Natural killer cell (primary cell): ENCODE data around the gene SSNA1. TPM values are rescaled to one million over a fixed set of nuclear protein-coding genes. Genes with fewer than 3 reads are reported as not detected.

Experiments
- ATAC-seq, 3 donors: fragments of 150-1000 bp in 2 of 3; fragments of 200-7000 bp in 1 of 3; cut with Tn5 transposase; 1 replicate in 1 of 3; 2 replicates in 2 of 3; pipeline ENCODE4 v1.10.0; 2021; ENCODE audit warnings: mild to moderate bottlenecking in 2 of 3, moderate library complexity in 2 of 3
- DNase-seq, 2 donors: peaks; one replicate each; pipeline versions ENCODE4 v3.0.0 to v3.0.0-alpha.2; 2013 to 2021; ENCODE audit warnings: mixed read lengths in 1 of 2
- H3K27ac ChIP-seq: one replicate; pipeline ENCODE4 v1.5.1; 2013; ENCODE audit warnings: mild to moderate bottlenecking, low read length
- H3K27me3 ChIP-seq: one replicate; pipeline ENCODE4 v1.6.1; 2013; ENCODE audit warnings: low read length; ENCODE audit not compliant: control insufficient read depth, insufficient read depth
- H3K36me3 ChIP-seq: one replicate; pipeline ENCODE4 v1.6.1; 2013; ENCODE audit warnings: low read length; ENCODE audit not compliant: control insufficient read depth, insufficient read depth
- H3K4me1 ChIP-seq: one replicate; pipeline ENCODE4 v1.6.1; 2013; ENCODE audit warnings: low read length; ENCODE audit not compliant: control insufficient read depth, insufficient read depth
- H3K4me3 ChIP-seq: one replicate; pipeline ENCODE4 v1.5.1; 2013; ENCODE audit warnings: low read length
- H3K9me3 ChIP-seq: one replicate; pipeline ENCODE4 v1.6.1; 2013; ENCODE audit warnings: low read length; ENCODE audit not compliant: control insufficient read depth, insufficient read depth
- H3K27ac Mint-ChIP-seq, 2 donors: one replicate each; pipeline ENCODE4 v1.8.0; 2022; ENCODE audit warnings: mild to moderate bottlenecking in 2 of 2, mixed read lengths in 2 of 2, moderate library complexity in 1 of 2
- H3K27me3 Mint-ChIP-seq, 2 donors: one replicate each; pipeline ENCODE4 v1.8.0; 2022; ENCODE audit warnings: low read depth in 2 of 2, mixed read lengths in 2 of 2
- H3K36me3 Mint-ChIP-seq: one replicate; pipeline ENCODE4 v1.8.0; 2022; ENCODE audit warnings: mixed read lengths
- H3K4me1 Mint-ChIP-seq, 2 donors: one replicate each; pipeline ENCODE4 v1.8.0; 2022; ENCODE audit warnings: mixed read lengths in 2 of 2
- H3K4me3 Mint-ChIP-seq: one replicate; pipeline ENCODE4 v1.8.0; 2022; ENCODE audit warnings: mild to moderate bottlenecking, moderate library complexity, mixed read lengths
- H3K9me3 Mint-ChIP-seq, 2 donors: one replicate each; pipeline ENCODE4 v1.8.0; 2022; ENCODE audit warnings: mixed read lengths in 2 of 2
- CTCF ChIP-seq: fragments of 200-600 bp; IDR thresholded peaks from one replicate; pipeline ENCODE4 v1.8.0; 2022; ENCODE audit warnings: antibody characterized with exemption
- WGBS: methylation state at CpG from one replicate; pipeline ENCODE4 v1.1.7; 2013; ENCODE audit warnings: missing lambda C conversion rate; ENCODE audit not compliant: insufficient coverage; 5-methylcytosine and 5-hydroxymethylcytosine counted together
- intact Hi-C: fragments of 100-400 bp; cut with micrococcal nuclease; formaldehyde crosslinking; loops from one replicate; pipeline ENCODE4 v1.14.2; 2022
- total RNA-seq, 4 donors: library from RNA; stranded (reverse); fragments of 120-200 nt in 1 of 4; gene quantifications; one replicate each; pipeline versions ENCODE4 v1.2.3 to v1.2.4, GENCODE V29; 2013 to 2022

The SSNA1 gene
- total RNA-seq, 3 donors from 2014 or later (not counting 1 experiment from before 2014, with no cell fraction given): 45.1 to 53.5 (median 52.2) TPM

- intact Hi-C loops: no loop called here
- H3K4me3 ChIP-seq: no peak overlapping the region
- DNase-seq: no peak
- Mint-ChIP-seq H3K36me3 (no peaks in the 10 kb centered on the region), H3K4me1 (peaks cover 5 to 13% of the 10 kb centered on the region in 2 donors), H3K27ac (no peak overlapping the region), H3K27me3 (peaks cover 0 to 9% of the 10 kb centered on the region in 2 donors), H3K4me3 (no peak overlapping the region), H3K9me3 (no peaks in the 10 kb centered on the region)
- no peak overlapping the region for H3K27ac ChIP-seq
- H3K9me3 ChIP-seq: no peaks in the 10 kb centered on the region
- 91% methylated on average over 23 of the region's 23 CpGs for WGBS
- H3K4me1 ChIP-seq: peaks cover 28% of the 10 kb centered on the region
- peaks cover 9% of the 10 kb centered on the region for H3K27me3 ChIP-seq
- no peak for ATAC-seq
- no peaks in the 10 kb centered on the region for H3K36me3 ChIP-seq
- no peak for TF ChIP-seq CTCF
Observed at GRCh38 chr9:137231372-137232039, 43.0 kb downstream of the SSNA1 start.

- WGBS: 85% methylated on average over 9 of the region's 10 CpGs
- peaks cover 32% of the 10 kb centered on the region for H3K4me1 ChIP-seq
- peaks cover 0 to 9% of the 10 kb centered on the region in 2 donors for H3K27me3 Mint-ChIP-seq
- no peak overlapping the region for H3K4me3 ChIP-seq
- no peak overlapping the region for H3K4me3 Mint-ChIP-seq
- H3K27ac Mint-ChIP-seq: no peak overlapping the region
- no peaks in the 10 kb centered on the region for H3K9me3 ChIP-seq
- H3K4me1 Mint-ChIP-seq: peaks cover 5 to 13% of the 10 kb centered on the region in 2 donors
- DNase-seq: no peak
- H3K36me3 Mint-ChIP-seq: no peaks in the 10 kb centered on the region
- intact Hi-C loops: no loop called here
- TF ChIP-seq CTCF: no peak
- no peak for ATAC-seq
- H3K27ac ChIP-seq: no peak overlapping the region
- H3K27me3 ChIP-seq: peaks cover 7% of the 10 kb centered on the region
- H3K9me3 Mint-ChIP-seq: no peaks in the 10 kb centered on the region
- no peaks in the 10 kb centered on the region for H3K36me3 ChIP-seq
Observed at GRCh38 chr9:137232101-137232500, 43.6 kb downstream of the SSNA1 start.

GRCh38 chr9:137232510-137232909 is 44.0 kb downstream of the SSNA1 start:
- intact Hi-C loops: no loop called here
- Mint-ChIP-seq H3K36me3 (no peaks in the 10 kb centered on the region), H3K4me1 (peaks cover 3 to 13% of the 10 kb centered on the region in 2 donors), H3K27ac (no peak overlapping the region), H3K9me3 (no peaks in the 10 kb centered on the region), H3K4me3 (no peak overlapping the region), H3K27me3 (peaks cover 0 to 8% of the 10 kb centered on the region in 2 donors)
- no peaks in the 10 kb centered on the region for H3K36me3 ChIP-seq
- no peaks in the 10 kb centered on the region for H3K9me3 ChIP-seq
- H3K27ac ChIP-seq: no peak overlapping the region
- WGBS: 94% methylated on average over 24 of the region's 24 CpGs
- no peak overlapping the region for H3K4me3 ChIP-seq
- H3K4me1 ChIP-seq: peaks cover 32% of the 10 kb centered on the region
- H3K27me3 ChIP-seq: peaks cover 4% of the 10 kb centered on the region
- ATAC-seq (no peak), DNase-seq (no peak)
- TF ChIP-seq CTCF: no peak
